Endothelial cell (in vitro differentiated cells): ENCODE results near the gene PPM1N. TPM values are rescaled to one million over a fixed set of nuclear protein-coding genes. Genes with fewer than 3 reads are reported as not detected.

Source experiments
- DNase-seq: peaks from one replicate; pipeline ENCODE4 v3.0.0; 2021; ENCODE audit warnings: low spot score
- H3K27ac Mint-ChIP-seq: one replicate; pipeline ENCODE4 v1.8.0; 2021; ENCODE audit warnings: mixed read lengths, inconsistent platforms; ENCODE audit not compliant: unreplicated experiment
- H3K27me3 Mint-ChIP-seq: one replicate; pipeline ENCODE4 v1.8.0; 2021; ENCODE audit warnings: mild to moderate bottlenecking, moderate library complexity, mixed read lengths, inconsistent platforms; ENCODE audit not compliant: unreplicated experiment
- H3K36me3 Mint-ChIP-seq: one replicate; pipeline ENCODE4 v1.8.0; 2021; ENCODE audit warnings: mild to moderate bottlenecking, low read depth, mixed read lengths, inconsistent platforms; ENCODE audit not compliant: unreplicated experiment
- H3K4me1 Mint-ChIP-seq: one replicate; pipeline ENCODE4 v1.8.0; 2021; ENCODE audit warnings: mild to moderate bottlenecking, mixed read lengths, inconsistent platforms; ENCODE audit not compliant: unreplicated experiment
- H3K4me3 Mint-ChIP-seq: one replicate; pipeline ENCODE4 v1.8.0; 2021; ENCODE audit warnings: mild to moderate bottlenecking, mixed read lengths, inconsistent platforms; ENCODE audit not compliant: unreplicated experiment
- H3K9me3 Mint-ChIP-seq: one replicate; pipeline ENCODE4 v1.8.0; 2021; ENCODE audit warnings: mixed read lengths, inconsistent platforms; ENCODE audit not compliant: unreplicated experiment
- CTCF ChIP-seq: fragments of 200-600 bp; sonication (generic); IDR thresholded peaks from one replicate; pipeline ENCODE4 v1.5.0; 2021; ENCODE audit warnings: antibody characterized with exemption; ENCODE audit not compliant: unreplicated experiment
- total RNA-seq: library from RNA; stranded (reverse); fragmentation: NEBNext Ultra II Directional; extraction: Animal tissue kit (Norgen Biotek cat#: 25700); gene quantifications from one replicate; pipeline ENCODE4 v1.2.1, GENCODE V29; 2021; ENCODE audit not compliant: unreplicated experiment

Gene PPM1N
- total RNA-seq, 1 donor from 2014 or later, result 0.33 TPM

GRCh38 chr19:45526971-45527370 lies 28.7 kb downstream of the PPM1N start:
- no peak for TF ChIP-seq CTCF
- H3K9me3 Mint-ChIP-seq, result no peaks in the 10 kb centered on the region
- H3K4me1 Mint-ChIP-seq, result peaks cover 11% of the 10 kb centered on the region
- H3K36me3 Mint-ChIP-seq, result peaks cover 28% of the 10 kb centered on the region
- no peak for DNase-seq
- H3K27me3 Mint-ChIP-seq, result peaks cover 19% of the 10 kb centered on the region
- H3K4me3 Mint-ChIP-seq, result no peak overlapping the region
- no peak overlapping the region for H3K27ac Mint-ChIP-seq

DNA sequence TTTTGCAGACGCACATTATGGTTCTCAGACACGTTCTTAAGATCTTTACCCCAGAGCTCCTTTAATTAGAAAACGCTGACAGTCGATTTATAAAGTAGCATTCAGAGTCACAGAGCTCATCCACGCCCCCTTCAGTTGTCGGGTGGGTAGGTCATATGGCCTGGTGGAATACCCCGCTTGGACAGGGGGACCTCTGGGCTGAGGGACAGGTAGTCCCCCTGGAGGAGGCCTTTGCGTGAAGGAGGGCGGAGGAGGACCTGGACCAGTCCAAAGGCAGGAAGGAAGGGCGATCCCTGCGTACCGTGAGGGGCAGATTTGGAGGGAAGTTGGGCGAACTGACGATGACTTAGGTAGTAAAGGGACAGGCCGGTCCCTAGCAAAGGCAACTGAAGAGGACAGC lies 29.5 kb downstream of the PPM1N start:
- DNase-seq, result no peak
- Mint-ChIP-seq H3K4me3 (peak overlapping the region; percentile 83), H3K9me3 (no peaks in the 10 kb centered on the region), H3K36me3 (peaks cover 32% of the 10 kb centered on the region), H3K4me1 (peaks cover 11% of the 10 kb centered on the region), H3K27ac (peak overlapping the region; percentile 52), H3K27me3 (peaks cover 20% of the 10 kb centered on the region)
- no peak for TF ChIP-seq CTCF

GRCh38 chr19:45528149-45528743 lies 30.0 kb downstream of the PPM1N start:
- Mint-ChIP-seq H3K27ac (no peak overlapping the region), H3K4me3 (peak overlapping the region; percentile 83), H3K9me3 (no peaks in the 10 kb centered on the region), H3K4me1 (peaks cover 11% of the 10 kb centered on the region), H3K27me3 (peaks cover 20% of the 10 kb centered on the region), H3K36me3 (peaks cover 31% of the 10 kb centered on the region)
- peak; percentile 22 for DNase-seq
- no peak for TF ChIP-seq CTCF

DNA sequence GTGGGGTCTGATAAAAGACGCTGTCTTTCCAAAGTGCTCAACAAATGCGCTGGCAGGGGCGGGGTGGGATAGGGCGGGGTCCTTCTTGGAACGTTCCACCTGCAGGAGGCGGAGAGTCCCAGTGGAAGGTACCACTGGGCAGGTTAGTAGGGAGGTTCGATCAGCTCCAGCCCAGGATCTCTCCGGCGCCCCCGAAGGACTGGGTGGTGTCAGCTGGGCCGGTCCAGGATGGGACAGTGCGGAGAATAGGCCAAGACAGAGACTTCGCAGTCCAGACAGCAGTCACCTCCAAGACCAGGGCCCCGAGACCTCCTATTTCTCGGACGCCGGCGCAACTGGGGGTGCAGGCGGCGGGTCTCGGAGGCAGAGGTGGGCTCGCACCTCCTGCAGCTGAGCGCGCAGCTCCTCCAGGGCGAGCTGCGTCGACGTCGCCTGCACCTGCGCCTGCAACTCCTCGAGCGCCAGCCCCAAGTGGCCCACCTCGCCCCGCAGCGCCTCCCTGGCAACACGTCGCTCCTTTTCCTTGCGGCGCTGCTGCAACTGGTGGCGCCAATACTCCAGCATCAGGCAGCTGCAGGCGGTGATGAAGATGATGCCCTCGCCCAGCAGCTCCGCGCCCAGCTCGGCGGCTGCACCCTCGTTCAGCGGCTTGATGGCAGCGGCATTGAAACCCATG lies 30.6 kb downstream of the PPM1N start:
- no peak for TF ChIP-seq CTCF
- peaks cover 11% of the 10 kb centered on the region for H3K4me1 Mint-ChIP-seq
- DNase-seq, result peak; percentile 34
- H3K36me3 Mint-ChIP-seq, result peaks cover 25% of the 10 kb centered on the region
- H3K9me3 Mint-ChIP-seq, result no peaks in the 10 kb centered on the region
- peak overlapping the region; percentile 73 for H3K4me3 Mint-ChIP-seq
- H3K27me3 Mint-ChIP-seq, result peaks cover 16% of the 10 kb centered on the region
- no peak overlapping the region for H3K27ac Mint-ChIP-seq

DNA sequence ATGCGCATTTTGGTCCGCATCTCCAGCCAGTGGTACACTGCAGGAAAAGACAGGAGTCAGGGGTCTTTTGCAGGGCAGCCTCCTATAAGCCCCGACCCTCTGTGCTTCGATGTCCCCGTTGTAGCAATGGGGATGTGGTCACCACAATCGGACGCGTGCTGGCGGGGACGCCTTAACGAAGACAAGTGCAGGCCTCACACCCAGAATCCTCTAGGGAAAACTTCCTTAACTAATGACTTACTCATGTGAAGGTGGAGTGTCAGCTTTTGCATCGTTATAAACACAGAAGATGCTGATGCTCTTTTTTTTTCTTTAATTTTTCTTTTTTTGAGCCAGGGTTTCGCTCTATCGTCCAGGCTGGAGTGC lies 31.2 kb downstream of the PPM1N start:
- Mint-ChIP-seq H3K27ac (no peak overlapping the region), H3K4me1 (peaks cover 11% of the 10 kb centered on the region), H3K9me3 (no peaks in the 10 kb centered on the region), H3K27me3 (peaks cover 14% of the 10 kb centered on the region), H3K36me3 (peaks cover 23% of the 10 kb centered on the region), H3K4me3 (peak overlapping the region; percentile 73)
- no peak for TF ChIP-seq CTCF
- DNase-seq, result no peak
